GM18498 (cell line): ENCODE results near the gene CAPZB.

Source experiments
- ATAC-seq: cut with Tn5 transposase; IDR thresholded peaks from one replicate; pipeline ENCODE4 v1.9.1; 2021; ENCODE audit warnings: mild to moderate bottlenecking, moderate library complexity; ENCODE audit not compliant: unreplicated experiment

Gene CAPZB

DNA sequence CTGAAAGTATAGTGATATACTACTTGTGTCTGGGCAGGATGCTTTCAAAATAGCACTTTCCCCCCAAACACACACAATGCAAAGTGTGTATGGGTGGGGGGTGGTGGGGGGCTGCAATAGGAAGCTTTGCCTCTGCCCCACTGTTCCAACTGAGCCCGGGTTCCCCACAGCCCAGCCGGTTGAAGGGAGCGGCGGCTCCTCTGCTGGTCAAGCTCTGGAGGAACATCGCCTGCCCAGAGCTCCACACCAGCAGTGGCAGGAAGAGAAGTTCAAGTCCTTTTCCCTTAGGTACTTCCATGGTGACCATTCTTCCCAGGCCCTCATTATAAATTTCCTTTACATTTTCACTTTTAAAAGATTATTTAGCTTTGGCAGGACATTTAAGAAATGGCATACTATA, 74.9 kb downstream of the CAPZB start:
- ATAC-seq: no peak

DNA sequence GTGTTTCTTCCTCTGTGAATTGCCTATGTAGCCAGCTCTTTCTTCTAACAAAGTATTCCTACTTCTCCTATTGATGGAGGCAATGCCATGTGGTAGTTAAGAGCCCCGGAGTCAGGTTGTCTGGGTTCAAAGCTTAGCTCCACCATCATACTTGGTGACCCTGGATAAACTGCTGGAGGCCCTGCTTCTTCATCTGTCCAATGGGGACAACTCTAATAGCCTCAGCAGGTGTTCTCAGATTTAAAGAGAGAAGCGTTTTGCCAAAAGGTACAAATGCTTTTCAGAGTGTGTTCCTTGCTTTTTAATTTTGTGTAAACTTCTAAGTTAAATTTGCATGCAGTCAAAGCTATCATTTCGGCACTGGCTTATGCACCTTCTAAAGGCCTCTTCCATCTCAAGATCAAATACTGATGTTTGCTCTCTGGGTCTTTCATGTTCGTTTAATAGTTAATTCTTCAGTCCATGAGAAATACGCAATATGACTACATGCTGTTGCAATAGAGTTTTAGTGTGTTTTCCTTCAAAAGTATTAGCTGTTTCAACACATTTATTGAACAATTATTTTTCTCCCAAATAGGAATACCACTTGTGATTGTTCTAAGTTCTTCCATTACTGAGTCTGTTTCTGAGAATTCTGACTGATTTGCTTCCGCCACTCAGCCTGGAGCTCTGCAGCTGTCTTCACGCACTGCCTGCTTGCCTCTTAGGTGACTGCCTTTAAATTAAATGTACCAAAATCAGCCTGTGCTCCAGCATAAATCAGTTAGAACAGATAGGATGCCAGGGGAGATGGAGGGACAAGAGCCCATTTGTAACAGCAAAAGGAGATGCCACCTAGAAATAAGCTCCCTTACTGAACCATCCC, 75.6 kb downstream of the CAPZB start:
- ATAC-seq: no peak

DNA sequence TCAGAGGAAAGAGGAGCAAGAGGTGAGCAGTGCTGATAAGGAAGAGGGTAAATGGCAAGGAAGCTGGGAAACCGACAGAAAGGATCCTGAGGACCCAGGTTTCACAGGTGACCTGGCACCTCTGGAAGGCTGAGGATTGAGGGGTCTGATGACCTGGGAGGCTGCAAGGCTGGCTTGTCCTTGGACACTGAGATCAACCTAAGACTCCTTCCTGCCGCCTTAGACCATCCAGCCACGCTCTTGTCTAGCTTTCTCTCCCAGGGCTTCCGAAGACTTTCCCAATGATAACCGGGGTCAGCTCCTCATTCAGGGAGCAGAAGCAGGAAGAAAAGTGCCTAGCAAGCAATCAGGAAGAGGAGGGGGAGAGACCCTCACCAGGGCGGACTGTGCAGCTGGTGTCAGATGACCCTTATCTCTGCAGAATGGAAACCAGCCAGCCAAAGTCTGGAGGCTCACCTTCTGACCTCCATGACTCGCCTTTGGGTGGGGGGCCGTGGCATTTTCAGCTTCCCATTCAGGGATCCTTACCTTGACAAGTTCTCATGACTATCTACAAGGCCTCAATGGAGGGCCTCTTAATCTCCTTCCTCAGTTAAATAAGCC, 77.7 kb downstream of the CAPZB start:
- ATAC-seq: no peak

DNA sequence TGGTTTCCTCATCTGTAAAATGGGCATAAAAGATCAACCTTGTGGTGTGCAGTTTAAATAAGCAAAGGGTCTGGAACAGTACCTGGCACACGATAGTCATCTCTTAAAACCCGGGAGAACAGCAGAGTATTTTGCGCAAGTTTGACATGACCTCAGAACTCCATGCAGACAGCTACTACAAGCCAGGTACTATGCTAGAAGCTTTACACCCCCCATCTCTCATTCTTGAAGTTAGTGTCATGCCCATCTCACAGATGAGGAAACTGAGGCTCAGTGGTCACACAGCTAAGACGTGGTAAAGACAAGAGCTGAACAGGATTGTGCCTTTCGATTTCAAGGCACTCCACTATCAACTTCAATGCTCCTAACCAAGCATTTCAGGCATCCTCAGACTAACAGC, 78.7 kb downstream of the CAPZB start:
- ATAC-seq: no peak

DNA sequence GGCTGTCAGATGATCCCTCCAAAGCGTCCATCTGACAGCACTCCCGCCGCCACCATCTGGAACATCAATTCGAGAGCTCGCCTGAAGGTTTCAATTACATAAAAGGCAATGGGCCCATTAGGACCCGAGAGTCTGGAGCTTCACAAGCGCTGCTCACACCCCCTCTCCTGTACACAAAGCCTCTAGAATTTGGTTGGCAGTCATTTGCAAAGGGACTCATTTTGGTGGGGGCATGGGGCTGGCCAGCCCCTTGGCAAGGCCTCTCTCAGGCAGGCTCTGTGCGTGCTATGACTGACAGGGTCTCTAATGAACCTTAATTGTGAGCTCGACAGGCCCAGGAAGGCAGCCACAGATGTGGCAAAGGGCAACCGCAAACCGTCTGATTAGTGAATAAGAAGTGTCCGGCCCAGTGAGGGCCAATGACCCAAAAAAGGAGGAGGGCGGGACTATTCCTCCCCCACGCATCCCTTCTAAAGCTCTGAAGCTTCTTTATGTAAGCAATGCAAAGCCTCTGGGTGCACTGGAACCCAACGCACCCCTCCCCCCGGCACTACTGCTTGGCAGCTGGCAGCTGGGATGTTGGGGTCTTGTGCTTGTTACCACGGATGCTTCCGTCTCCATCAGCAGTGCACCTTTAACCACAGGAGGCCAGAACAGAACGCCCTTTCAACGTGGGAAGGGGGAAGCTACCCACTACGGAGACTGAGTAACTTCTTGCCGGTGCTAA, 79.4 kb downstream of the CAPZB start:
- no peak for ATAC-seq

DNA sequence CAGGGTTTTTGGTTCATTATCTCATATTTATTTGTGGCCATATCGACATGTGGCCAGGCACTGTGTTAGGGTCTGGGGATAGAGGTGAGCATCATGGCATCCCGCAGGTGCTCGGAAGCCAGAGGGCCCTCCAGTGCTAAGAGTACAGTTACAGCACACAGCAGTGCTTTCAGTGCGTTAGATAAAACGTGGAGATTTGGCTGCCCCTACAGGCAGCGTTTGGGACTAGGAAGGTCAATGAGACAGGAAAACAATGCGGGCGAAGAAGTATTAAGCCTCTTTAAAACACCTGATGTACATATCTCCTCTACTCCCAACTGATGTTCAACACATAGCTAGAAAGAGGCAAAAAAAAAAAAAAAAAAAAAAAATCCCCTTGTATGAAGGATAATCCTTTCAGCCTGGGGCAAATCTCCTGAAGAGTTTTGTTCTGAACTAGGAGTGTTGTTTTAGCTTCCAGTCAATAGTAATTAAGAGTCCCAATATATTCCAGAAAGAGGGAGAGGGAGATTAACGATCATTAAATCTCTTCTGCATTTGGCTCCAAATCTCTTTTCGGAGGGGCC, 80.1 kb downstream of the CAPZB start:
- ATAC-seq: no peak

DNA sequence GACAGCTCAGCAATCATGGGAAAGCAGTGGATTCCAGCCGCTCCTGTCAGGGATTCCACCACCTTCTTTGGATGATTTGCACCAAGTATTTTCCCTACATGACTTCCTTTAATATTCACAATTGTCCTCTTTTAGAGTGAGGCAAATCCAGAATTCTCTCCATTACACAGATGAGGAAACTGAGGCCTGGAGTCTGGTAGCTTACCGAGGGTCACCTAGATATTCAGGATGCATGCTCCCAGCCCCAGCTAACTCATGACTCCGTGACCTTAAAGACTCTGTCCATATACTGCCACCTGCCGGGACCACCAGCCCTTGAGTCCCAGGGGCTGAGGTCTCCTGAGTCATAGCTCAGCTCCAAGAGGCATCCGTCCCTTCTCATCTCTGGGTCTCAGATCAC, 80.6 kb downstream of the CAPZB start:
- no peak for ATAC-seq

DNA sequence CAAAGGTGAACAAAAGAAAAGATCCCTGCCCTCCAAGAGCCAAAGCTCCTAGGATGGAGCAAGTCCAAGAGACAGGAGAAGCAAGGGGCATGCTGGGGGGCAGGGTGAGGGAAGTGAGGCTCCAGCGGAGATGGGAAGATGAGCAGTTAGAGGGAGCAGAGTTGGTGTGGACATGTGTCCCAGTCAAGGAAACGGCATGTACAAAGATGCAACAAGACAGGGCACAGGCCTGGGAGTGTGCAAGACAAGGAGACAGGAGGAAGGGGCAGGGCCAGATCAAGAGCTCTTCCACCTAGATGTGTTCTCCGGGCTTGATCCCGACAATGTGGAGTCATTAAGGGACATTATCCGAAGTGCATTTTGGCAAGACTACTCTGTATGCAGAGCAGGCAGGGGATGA, 82.1 kb downstream of the CAPZB start:
- ATAC-seq: no peak

DNA sequence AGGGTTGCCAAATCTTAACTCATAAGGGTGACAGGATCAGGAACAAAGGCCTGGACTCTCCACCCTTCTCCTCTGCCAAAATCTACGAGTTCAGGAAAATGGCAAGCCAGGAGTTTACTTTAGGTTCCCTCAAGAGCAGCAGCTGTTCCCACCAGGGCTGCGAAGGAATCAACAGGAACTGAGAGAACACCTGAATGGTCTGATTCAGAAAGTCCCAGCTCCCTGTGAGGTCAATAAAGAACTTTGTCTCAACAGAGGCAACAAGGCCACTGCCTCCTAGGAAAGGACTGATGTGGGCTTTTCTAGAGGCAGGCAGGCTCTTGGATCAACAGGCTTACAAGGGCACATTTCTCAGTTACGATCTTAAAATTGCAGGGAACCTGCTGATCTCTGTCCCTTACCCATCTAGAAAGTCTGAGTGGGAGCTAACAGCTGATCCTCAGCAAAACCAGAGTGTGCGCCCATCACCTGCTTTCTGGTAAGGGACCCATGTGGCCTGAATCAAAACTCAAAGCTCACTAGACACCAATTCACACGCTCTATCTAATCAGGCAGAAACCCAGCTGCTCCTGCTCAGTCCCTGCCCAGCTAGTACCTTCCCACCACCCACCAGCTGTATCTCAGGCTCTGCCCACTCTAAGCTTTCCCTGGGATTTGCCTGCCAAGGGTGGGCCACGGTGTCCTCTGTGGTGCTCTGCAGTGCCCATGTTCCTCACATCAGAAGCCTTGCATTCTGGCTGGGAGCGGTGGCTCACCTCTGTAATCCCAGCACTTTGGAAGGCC, 83.1 kb downstream of the CAPZB start:
- ATAC-seq: no peak

DNA sequence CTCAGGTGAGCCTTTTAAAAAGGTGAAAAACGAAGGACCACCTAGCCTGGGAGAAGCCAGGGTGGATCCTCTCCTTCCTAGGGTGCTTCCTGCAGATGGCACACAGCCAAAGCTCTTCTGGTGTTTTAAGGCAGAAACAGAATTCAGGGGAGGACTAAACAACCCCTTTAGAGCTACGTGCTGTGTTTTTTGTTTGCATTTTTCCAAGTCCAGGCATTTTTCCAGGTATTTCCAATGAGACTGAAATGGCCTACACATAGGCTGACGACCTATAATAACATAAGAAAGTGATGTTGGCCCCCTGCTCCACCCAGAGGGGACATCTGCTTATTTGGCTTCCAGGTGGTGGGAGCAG, 83.8 kb downstream of the CAPZB start:
- no peak for ATAC-seq

DNA sequence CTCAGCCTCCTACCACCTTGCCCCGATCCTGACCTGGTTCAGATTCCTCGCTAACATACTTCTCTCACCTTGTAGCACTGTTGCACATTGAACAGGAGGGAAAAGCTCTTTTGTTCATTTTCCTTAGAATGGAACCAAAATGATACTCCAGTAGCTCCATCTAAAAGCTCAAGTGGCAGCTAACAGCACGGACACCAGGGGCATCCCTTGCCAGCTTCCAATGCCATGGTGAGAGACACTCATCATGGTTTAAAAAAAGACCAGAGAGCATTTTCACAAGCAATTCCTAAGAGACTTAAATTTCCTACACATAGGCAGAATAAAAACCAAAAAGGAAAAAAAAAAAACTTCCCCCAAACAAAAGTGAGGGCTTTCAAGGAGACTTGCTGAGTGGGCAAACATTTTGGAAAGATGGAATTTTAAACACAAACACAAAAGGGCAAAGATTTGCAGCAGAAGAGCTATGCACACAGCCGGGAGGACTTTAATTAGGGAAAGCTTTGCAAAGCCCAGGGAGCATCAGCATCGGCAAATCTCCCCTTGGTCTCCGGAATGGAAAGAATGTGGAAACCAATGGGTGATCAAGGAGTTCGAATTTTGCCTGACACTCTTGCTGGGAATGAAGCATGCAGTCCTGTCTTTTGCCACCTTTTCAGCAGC, 84.3 kb downstream of the CAPZB start:
- no peak for ATAC-seq

DNA sequence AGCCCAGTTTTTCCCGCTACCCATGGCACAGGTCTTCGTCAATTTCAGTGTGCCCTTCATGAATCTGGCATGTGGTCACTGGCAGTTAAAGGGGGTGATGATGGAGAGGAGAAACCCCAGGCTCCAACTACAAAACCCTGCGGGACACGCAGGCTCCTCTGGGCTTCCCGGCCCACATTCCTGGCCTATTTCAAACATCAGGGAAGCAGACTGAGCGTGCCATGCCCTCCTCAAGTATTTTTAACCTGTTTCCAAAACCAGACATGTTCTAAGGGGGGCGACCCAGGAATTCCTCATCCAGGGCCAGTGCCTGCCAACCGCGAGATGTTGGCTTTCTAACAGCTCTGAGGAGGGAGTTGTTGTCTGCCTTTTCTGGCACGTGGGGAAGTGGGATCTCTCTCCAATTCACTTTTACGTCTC, 85.1 kb downstream of the CAPZB start:
- no peak for ATAC-seq

DNA sequence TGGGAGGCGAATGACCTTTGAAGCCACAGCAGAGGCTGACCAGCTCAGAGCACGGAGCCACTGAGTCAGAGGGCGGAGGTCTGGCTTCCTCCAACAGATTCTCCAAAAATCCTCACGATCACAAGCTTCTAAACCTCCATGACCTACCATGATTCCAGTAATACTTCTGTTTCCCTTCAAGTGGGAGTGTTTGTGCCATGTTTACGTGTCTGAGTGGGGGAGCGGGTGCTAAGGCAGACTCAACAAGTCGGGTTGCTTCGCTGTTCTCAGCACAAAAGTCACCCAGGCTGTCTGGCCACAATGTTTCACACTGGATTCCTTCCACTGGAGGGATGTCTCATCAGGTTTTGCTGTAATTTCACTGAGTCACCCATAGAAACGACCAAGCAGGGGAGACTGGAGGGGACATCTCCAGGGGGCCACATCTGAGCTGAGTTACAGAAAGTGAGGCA, 87.0 kb downstream of the CAPZB start:
- ATAC-seq: no peak

DNA sequence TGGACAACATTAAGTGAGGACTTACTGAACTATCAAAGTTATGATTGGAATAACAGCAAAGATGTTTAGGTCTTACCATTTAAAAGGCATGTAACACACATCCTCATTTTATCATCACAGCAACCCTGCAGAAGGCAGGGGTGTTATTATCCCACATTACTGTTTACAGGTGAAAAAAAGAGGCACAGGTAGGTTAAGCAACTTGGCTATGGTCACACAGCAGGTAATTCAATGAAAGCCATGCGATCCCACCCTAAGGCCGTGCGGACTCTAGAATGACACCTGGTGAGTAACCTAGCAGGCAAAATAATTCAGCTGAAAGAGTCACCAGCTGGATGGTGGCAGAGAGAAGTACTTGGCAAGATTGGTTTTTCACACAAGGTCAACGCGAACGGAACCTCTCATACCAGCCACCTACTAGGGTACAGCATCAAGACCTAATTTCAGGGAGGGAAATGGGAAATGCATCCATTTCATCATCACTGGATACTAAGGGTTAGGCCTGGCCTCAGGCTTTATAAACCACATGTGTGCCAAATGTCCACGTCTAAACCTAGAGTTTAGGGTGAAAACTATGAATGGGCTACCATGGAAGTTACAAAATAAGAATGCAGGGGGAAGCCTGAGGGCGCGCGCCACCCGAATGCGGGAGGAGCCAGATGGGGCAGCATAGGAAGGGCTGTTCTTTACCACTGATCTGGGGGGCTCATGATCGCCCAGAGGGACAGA, 88.0 kb downstream of the CAPZB start:
- no peak for ATAC-seq

DNA sequence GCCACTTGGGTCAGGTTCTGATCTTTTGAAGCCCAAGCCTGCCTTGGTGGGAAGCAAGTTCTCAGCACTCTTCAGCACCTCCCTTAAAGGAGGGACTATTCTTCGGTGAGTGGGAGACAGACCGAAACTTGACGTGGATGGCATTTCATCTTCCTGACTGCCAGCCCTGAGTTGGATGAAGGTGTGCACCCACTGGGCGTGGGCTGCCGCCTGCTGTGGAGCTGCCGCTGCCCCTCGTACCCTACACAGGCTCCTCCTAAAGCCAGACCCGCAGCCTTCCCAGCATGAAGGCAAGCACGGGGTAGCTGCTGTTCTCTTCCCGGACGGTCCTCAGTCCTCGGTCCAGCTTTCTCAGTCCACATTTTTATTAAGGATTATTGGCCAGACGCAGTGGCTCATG, 89.1 kb downstream of the CAPZB start:
- no peak for ATAC-seq

DNA sequence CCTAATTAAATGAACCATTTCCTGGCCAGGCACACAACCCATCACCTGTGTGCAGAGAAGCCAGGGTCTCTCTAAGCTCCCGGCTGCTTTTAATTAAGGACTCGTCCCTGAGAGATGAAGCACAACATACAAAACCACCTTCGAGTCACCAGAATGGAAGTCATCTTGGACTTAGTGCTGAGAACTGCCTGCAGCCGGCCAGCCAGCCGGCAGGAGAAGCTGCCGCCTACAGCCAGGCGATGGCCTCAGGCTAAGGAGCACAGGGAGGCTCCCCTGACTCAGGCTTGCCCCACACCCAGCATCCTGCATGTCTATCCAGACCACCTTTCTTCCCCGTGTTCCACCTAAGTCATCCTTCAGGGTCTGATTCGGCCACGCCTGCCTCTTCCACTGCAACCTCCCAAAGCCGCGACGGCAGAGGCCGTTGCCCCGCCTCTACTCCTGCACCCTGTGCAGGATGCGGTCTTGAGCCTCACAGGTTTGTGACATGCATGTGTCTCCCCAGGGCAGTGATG, 89.6 kb downstream of the CAPZB start:
- ATAC-seq: no peak

DNA sequence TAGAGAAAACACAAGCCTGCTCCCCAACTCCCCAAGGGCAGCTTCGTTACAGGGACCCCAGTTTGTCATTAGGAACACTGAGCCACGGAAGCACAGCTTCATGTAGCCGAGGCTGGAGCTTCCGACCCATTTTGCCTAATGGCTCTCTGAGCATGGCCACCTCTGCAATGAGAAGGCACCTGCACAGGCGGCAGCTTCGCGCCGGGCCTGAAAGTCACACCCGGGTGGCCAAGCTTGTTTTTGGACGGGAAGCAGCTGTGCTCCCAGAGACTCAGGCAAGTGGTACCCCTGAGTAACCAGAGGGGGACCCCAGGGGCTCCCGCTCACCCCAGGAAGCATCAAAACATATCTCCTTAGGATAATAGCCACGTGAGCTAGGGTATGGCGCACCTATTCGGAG, 92.3 kb downstream of the CAPZB start:
- no peak for ATAC-seq

DNA sequence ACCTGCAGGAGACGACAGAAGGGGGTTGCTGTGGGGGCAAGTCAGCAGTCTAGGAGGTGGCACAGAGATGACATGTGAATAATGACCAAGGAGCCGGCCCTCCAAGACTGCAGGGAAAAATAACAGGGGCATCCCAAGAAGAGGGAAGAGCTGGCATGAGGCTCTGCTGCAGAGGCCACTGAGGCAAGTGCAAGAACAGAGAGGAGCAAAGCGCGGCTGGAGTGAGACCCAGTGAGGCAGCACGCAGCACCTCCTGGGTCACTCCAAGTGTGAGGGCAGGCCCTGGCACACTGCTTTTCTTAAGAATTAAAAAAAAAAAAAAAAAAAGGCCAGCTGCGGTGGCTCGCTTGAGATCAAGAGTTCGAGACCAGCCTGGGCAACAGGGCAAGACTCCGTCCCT, 93.1 kb downstream of the CAPZB start:
- no peak for ATAC-seq

DNA sequence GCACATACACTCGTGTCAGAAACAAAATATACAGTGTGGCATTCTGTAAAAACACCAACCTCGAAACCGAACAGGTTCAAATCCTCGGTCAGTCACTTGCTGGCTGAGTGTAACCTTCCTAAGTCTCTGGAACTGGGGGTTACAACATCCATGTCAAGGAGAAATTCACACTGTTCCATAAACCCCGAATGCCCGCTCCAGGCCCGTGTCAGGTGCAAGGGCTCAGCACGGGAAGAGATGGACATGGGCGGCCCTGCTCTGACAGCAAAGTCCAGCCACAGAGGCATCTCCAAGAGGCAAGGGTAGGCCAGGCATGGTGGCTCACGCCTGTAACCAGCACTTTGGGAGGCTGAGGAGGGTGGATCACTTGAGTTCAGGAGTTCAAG, 93.8 kb downstream of the CAPZB start:
- ATAC-seq: no peak
